SK-N-SH (cell line): ENCODE results near the gene GADD45B. TPM values are rescaled to one million over a fixed set of nuclear protein-coding genes. Genes with fewer than 3 reads are reported as not detected.

ENCODE experiments used
- CTCF ChIA-PET: fragments of 300-600, 350-600 bp; formaldehyde crosslinking; extraction: SDS; loops from one replicate; lab custom pipeline; 2021; lab: Yijun Ruan, JAX
- POLR2A ChIA-PET: fragments of 350-600 bp; sonication (Branson Sonifier 250); formaldehyde crosslinking; extraction: SDS; loops from one replicate; lab custom pipeline; 2020; ENCODE audit warnings: antibody characterized with exemption, inconsistent platforms; lab: Yijun Ruan, JAX
- DNase-seq: peaks from one replicate; pipeline ENCODE4 v3.0.0; 2012
- H2AFZ ChIP-seq: fragments of 200-600 bp; sonication (generic); 2 replicates; pipeline ENCODE4 v1.8.1; 2016; ENCODE audit warnings: antibody characterized with exemption, mild to moderate bottlenecking, low read depth
- H3F3A ChIP-seq: fragments of 200-600 bp; sonication (generic); replicated peaks from 2 replicates; pipeline ENCODE3; 2016; ENCODE audit warnings: antibody characterized with exemption, mild to moderate bottlenecking; ENCODE audit not compliant: insufficient read depth
- H3K27ac ChIP-seq, 2 experiments: fragments of 200-500 bp in 1 of 2; fragments of 200-600 bp in 1 of 2; sonication (Bioruptor generic) in 1 of 2; sonication (generic), shearing (Covaris generic) in 1 of 2; 2 replicates each; pipeline versions ENCODE4 v1.5.1 to v1.6.1; 2014 to 2016; ENCODE audit warnings: low read depth in 2 of 2, inconsistent platforms in 1 of 2, low read length in 1 of 2, mild to moderate bottlenecking in 1 of 2, mixed read lengths in 1 of 2
- H3K27me3 ChIP-seq: fragments of 200-600 bp; sonication (generic), shearing (Covaris generic); 2 replicates; pipeline ENCODE4 v1.6.1; 2016; ENCODE audit warnings: mixed run types; ENCODE audit not compliant: insufficient read depth
- H3K36me3 ChIP-seq, 2 experiments: fragments of 200-500 bp in 1 of 2; fragments of 200-600 bp in 1 of 2; sonication (Bioruptor generic) in 1 of 2; sonication (generic) in 1 of 2; replicated peaks in 1 of 2; 2 replicates each; pipeline versions ENCODE3 to v1.5.1; 2014 to 2016; ENCODE audit warnings: low read length in 1 of 2, mild to moderate bottlenecking in 1 of 2; ENCODE audit not compliant: insufficient read depth in 2 of 2, control insufficient read depth in 1 of 2
- H3K4me1 ChIP-seq, 2 experiments: fragments of 200-500 bp in 1 of 2; fragments of 200-600 bp in 1 of 2; sonication (Bioruptor generic) in 1 of 2; sonication (generic), shearing (Covaris generic) in 1 of 2; 2 replicates each; pipeline versions ENCODE4 v1.5.1 to v1.6.1; 2014 to 2016; ENCODE audit warnings: low read depth in 1 of 2, low read length in 1 of 2, mixed run types in 1 of 2; ENCODE audit not compliant: insufficient read depth in 2 of 2, control insufficient read depth in 1 of 2
- H3K4me2 ChIP-seq: fragments of 200-600 bp; sonication (generic), shearing (Covaris generic); 2 replicates; pipeline ENCODE4 v1.6.1; 2017; ENCODE audit warnings: mixed run types
- H3K4me3 ChIP-seq, 2 experiments: fragments of 200-500 bp in 1 of 2; fragments of 200-600 bp in 1 of 2; sonication (Bioruptor generic) in 1 of 2; sonication (generic), shearing (Covaris generic) in 1 of 2; 2 replicates each; pipeline versions ENCODE4 v1.5.1 to v1.8.1; 2014 to 2016; ENCODE audit warnings: low read depth in 2 of 2, inconsistent platforms in 1 of 2, low read length in 1 of 2, mild to moderate bottlenecking in 1 of 2, mixed read lengths in 1 of 2, moderate library complexity in 1 of 2
- H3K79me2 ChIP-seq: fragments of 200-600 bp; sonication (generic); 2 replicates; pipeline ENCODE4 v1.8.1; 2017; ENCODE audit warnings: mild to moderate bottlenecking; ENCODE audit not compliant: insufficient read depth
- H3K9ac ChIP-seq: fragments of 200-600 bp; sonication (generic); 2 replicates; pipeline ENCODE4 v1.6.1; 2017; ENCODE audit warnings: mixed run types
- H3K9me2 ChIP-seq: fragments of 200-600 bp; sonication (generic); 2 replicates; pipeline ENCODE4 v1.6.1; 2017; ENCODE audit warnings: mixed run types
- H3K9me3 ChIP-seq: fragments of 200-600 bp; sonication (generic); 2 replicates; pipeline ENCODE4 v1.6.1; 2017; ENCODE audit warnings: mixed run types, mild to moderate bottlenecking, moderate library complexity
- H4K20me1 ChIP-seq: fragments of 200-600 bp; sonication (generic); 2 replicates; pipeline ENCODE4 v1.6.1; 2017; ENCODE audit warnings: mild to moderate bottlenecking, mixed run types; ENCODE audit not compliant: insufficient read depth
- ELF1 ChIP-seq: IDR thresholded peaks from 2 replicates; pipeline ENCODE4 v1.4.0; 2012
- EZH2phosphoT487 ChIP-seq: fragments of 200-600 bp; sonication (generic); IDR thresholded peaks from 2 replicates; pipeline ENCODE4 v1.6.1; 2017; ENCODE audit warnings: low read depth, mixed run types, mild to moderate bottlenecking, antibody characterized with exemption, moderate library complexity, borderline replicate concordance
- FOXJ3 ChIP-seq: sonication (generic); formaldehyde crosslinking; IDR thresholded peaks from 2 replicates; pipeline ENCODE4 v1.5.1; 2020; ENCODE audit warnings: mild to moderate bottlenecking, missing genetic modification reagents
- GABPA ChIP-seq: IDR thresholded peaks from 2 replicates; pipeline ENCODE4 v1.4.0; 2012; ENCODE audit warnings: low read depth, mild to moderate bottlenecking
- MEF2A ChIP-seq: IDR thresholded peaks from 2 replicates; pipeline ENCODE4 v1.4.0; 2012; ENCODE audit warnings: low read depth, borderline replicate concordance
- MXI1 ChIP-seq: IDR thresholded peaks from 2 replicates; pipeline ENCODE4 v1.6.1; 2012; ENCODE audit warnings: mild to moderate bottlenecking, low read depth, low read length, improper control_type of control experiment
- RAD21 ChIP-seq: IDR thresholded peaks from 2 replicates; pipeline ENCODE4 v1.6.1; 2012; ENCODE audit warnings: mild to moderate bottlenecking, low read length
- SIN3A ChIP-seq: IDR thresholded peaks from 2 replicates; pipeline ENCODE4 v1.6.1; 2012; ENCODE audit warnings: low read depth, mild to moderate bottlenecking, low read length, moderate library complexity, borderline replicate concordance
- TAF1 ChIP-seq: IDR thresholded peaks from 2 replicates; pipeline ENCODE4 v1.6.1; 2012; ENCODE audit warnings: low read depth, mild to moderate bottlenecking, low read length, moderate library complexity, borderline replicate concordance
- TEAD4 ChIP-seq: IDR thresholded peaks from 2 replicates; pipeline ENCODE4 v1.4.0; 2012; ENCODE audit warnings: mild to moderate bottlenecking, borderline replicate concordance; ENCODE audit not compliant: insufficient read depth
- YY1 ChIP-seq: IDR thresholded peaks from 2 replicates; pipeline ENCODE4 v1.4.0; 2012; ENCODE audit warnings: low read depth, mild to moderate bottlenecking
- WGBS: methylation state at CpG from one replicate; pipeline ENCODE4 v1.1.6; 2017; ENCODE audit warnings: low lambda C conversion rate; 5-methylcytosine and 5-hydroxymethylcytosine counted together
- polyA plus RNA-seq, 3 experiments: library from polyadenylated mRNA; depleted of rRNA; stranded (reverse); fragments of >200 nt; gene quantifications; 2 replicates each; pipeline ENCODE4 v1.2.3, GENCODE V29; 2012
- TF ChIP-seq, protein P1 (sequence below): IDR thresholded peaks from 2 replicates; pipeline ENCODE4; 2012
- TF ChIP-seq, protein P2 (sequence below): fragments of 150-350 bp; IDR thresholded peaks from 2 replicates; pipeline ENCODE4 v1.6.1; 2016; ENCODE audit warnings: mild to moderate bottlenecking, low read depth, low read length
- TF ChIP-seq, protein P3 (sequence below): IDR thresholded peaks from 2 replicates; pipeline ENCODE4 v1.4.0; 2012; ENCODE audit warnings: low read depth
- TF ChIP-seq, protein P4 (sequence below): fragments of 150-350 bp; IDR thresholded peaks from 2 replicates; pipeline ENCODE4 v1.6.1; 2017; ENCODE audit warnings: antibody characterized with exemption, low read length, low read depth, borderline replicate concordance
- TF ChIP-seq, protein P5 (sequence below): IDR thresholded peaks from 2 replicates; pipeline ENCODE4 v1.4.0; 2012; ENCODE audit warnings: low read depth, borderline replicate concordance

The GADD45B gene
- polyA plus RNA-seq, 1 of the 3 experiments (the other 2 are of a cell fraction) = 67.6 TPM

DNA sequence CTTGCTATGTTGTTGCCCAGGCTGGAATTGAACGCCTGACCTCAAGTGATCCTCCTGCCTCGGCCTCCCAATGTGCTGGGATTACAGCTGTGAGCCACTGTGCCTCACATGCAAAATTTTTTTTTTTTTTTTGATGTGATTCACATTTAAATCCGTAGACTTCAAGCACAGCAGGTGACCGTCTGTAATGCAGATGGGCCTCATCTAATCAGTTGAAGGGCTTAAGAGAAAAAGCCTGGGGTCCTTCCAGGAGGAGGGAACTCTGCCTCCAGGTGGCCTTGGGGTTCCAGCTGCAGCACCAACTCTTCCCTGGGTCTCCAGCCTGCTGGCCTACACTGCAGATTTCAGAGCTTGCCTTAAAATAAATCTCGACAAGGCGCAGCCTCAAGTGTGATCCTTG, 43.6 kb downstream of the GADD45B start:
- H4K20me1 ChIP-seq = no peaks in the 10 kb centered on the region
- H3K4me1 ChIP-seq = no peaks in the 10 kb centered on the region
- H3K27me3 ChIP-seq = no peaks in the 10 kb centered on the region
- H2AFZ ChIP-seq = no peak overlapping the region
- WGBS = 73% methylated on average over 6 of the region's 6 CpGs
- H3K36me3 ChIP-seq = no peaks in the 10 kb centered on the region
- H3F3A ChIP-seq = peaks cover 17% of the 10 kb centered on the region
- CTCF ChIA-PET = interaction anchor here (1.6 kb wide), 1 partner anchor 60 kb away, joined by 5 read pairs; no protein-coding TSS in a partner anchor
- TF ChIP-seq SIN3A (no peak), ELF1 (no peak), EZH2phosphoT487 (no peak), FOXJ3 (CRISPR knock-in tag) (no peak), YY1 (no peak), GABPA (no peak), TAF1 (no peak), TEAD4 (no peak), MEF2A (no peak), RAD21 (no peak), MXI1 (no peak)
- TF ChIP-seq, protein P1, sequence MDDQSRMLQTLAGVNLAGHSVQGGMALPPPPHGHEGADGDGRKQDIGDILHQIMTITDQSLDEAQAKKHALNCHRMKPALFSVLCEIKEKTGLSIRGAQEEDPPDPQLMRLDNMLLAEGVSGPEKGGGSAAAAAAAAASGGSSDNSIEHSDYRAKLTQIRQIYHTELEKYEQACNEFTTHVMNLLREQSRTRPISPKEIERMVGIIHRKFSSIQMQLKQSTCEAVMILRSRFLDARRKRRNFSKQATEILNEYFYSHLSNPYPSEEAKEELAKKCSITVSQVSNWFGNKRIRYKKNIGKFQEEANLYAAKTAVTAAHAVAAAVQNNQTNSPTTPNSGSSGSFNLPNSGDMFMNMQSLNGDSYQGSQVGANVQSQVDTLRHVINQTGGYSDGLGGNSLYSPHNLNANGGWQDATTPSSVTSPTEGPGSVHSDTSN = no peak
- TF ChIP-seq, protein P2, sequence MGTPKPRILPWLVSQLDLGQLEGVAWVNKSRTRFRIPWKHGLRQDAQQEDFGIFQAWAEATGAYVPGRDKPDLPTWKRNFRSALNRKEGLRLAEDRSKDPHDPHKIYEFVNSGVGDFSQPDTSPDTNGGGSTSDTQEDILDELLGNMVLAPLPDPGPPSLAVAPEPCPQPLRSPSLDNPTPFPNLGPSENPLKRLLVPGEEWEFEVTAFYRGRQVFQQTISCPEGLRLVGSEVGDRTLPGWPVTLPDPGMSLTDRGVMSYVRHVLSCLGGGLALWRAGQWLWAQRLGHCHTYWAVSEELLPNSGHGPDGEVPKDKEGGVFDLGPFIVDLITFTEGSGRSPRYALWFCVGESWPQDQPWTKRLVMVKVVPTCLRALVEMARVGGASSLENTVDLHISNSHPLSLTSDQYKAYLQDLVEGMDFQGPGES = no peak
- TF ChIP-seq, protein P3, sequence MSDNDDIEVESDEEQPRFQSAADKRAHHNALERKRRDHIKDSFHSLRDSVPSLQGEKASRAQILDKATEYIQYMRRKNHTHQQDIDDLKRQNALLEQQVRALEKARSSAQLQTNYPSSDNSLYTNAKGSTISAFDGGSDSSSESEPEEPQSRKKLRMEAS = no peak
- TF ChIP-seq, protein P4, sequence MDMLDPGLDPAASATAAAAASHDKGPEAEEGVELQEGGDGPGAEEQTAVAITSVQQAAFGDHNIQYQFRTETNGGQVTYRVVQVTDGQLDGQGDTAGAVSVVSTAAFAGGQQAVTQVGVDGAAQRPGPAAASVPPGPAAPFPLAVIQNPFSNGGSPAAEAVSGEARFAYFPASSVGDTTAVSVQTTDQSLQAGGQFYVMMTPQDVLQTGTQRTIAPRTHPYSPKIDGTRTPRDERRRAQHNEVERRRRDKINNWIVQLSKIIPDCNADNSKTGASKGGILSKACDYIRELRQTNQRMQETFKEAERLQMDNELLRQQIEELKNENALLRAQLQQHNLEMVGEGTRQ = no peak
- TF ChIP-seq, protein P5, sequence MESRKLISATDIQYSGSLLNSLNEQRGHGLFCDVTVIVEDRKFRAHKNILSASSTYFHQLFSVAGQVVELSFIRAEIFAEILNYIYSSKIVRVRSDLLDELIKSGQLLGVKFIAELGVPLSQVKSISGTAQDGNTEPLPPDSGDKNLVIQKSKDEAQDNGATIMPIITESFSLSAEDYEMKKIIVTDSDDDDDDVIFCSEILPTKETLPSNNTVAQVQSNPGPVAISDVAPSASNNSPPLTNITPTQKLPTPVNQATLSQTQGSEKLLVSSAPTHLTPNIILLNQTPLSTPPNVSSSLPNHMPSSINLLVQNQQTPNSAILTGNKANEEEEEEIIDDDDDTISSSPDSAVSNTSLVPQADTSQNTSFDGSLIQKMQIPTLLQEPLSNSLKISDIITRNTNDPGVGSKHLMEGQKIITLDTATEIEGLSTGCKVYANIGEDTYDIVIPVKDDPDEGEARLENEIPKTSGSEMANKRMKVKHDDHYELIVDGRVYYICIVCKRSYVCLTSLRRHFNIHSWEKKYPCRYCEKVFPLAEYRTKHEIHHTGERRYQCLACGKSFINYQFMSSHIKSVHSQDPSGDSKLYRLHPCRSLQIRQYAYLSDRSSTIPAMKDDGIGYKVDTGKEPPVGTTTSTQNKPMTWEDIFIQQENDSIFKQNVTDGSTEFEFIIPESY = no peak
- H3K9me3 ChIP-seq = no peaks in the 10 kb centered on the region
- H3K4me2 ChIP-seq = no peak overlapping the region
- no peak overlapping the region for H3K27ac ChIP-seq
- H3K79me2 ChIP-seq = no peaks in the 10 kb centered on the region
- POLR2A ChIA-PET = no interaction called here
- no peaks in the 10 kb centered on the region for H3K9me2 ChIP-seq
- no peak overlapping the region for H3K9ac ChIP-seq
- no peak for DNase-seq
- no peak overlapping the region for H3K4me3 ChIP-seq
